Fibroblast of skin of right biceps (primary cell): ENCODE results near the gene DRAXIN.
A peak's percentile ranks its signal among the peaks of the same experiment; 100 is the strongest.

Experiments used
- DNase-seq: peaks from one replicate; pipeline ENCODE4 v3.0.0-alpha.2; 2013

Gene DRAXIN, protein sequence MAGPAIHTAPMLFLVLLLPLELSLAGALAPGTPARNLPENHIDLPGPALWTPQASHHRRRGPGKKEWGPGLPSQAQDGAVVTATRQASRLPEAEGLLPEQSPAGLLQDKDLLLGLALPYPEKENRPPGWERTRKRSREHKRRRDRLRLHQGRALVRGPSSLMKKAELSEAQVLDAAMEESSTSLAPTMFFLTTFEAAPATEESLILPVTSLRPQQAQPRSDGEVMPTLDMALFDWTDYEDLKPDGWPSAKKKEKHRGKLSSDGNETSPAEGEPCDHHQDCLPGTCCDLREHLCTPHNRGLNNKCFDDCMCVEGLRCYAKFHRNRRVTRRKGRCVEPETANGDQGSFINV

GRCh38 chr1:11691302-11691914, at the start of gene DRAXIN:
DRAXIN (plus strand) TSS chr1:11691710; CDS start chr1:11706259, 14,549 bp downstream.
- no peak for DNase-seq

DNA sequence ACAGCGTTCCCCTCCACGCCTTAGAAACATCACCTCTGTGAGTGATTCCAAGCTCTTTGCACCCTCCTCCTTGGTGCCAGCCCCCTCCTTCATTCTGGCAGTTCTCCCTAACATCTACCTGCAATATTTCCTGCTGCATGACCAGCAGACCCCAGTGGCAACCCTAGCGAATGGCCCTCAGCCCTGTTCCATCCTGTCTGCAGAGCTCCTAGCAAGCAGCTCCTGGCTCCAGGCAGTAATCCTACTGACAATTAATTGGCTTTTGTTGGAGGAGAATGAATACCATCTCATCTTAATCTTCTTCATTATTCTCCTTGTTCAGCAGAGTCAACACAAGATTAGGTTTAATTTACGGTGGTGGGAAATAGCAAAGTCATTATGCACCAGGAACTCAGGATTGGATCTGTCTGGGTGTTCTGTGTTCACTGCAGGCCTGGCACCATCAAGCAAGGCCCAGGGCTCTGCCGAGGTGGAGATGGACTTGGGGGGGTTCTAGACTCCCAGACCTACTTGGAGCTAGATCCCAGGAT, 49.7 kb upstream of the DRAXIN start:
- DNase-seq = no peak

DNA sequence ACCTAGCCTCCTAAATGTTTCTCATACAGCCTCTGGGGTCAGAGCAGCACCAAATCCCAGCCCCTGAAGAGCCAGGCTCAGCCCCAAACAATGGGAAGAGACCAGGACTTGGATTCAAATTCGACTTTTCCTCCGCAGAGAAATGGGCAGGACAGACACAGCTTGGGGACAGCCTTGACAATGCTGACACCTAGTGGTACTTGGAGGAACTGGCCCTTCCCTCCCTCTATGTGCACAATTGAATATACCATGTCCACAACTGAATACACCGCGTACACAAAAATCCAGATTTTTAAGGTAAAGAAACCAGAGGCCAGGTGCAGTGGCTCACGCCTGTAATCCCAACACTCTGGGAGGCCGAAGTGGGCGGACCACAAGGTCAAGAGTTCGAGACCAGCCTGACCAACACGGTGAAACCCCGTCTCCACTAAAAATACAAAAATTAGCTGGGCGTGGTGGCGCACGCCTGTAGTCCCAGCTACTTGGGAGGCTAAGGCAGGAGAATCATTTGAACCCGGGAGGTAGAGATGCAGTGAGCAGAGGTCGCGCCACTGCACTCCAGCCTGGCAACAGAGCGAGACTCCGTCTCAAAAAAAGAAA, 49.0 kb upstream of the DRAXIN start:
- peak; percentile 47 for DNase-seq

GRCh38 chr1:11643782-11644181, 47.7 kb upstream of the DRAXIN start:
- no peak for DNase-seq

DNA sequence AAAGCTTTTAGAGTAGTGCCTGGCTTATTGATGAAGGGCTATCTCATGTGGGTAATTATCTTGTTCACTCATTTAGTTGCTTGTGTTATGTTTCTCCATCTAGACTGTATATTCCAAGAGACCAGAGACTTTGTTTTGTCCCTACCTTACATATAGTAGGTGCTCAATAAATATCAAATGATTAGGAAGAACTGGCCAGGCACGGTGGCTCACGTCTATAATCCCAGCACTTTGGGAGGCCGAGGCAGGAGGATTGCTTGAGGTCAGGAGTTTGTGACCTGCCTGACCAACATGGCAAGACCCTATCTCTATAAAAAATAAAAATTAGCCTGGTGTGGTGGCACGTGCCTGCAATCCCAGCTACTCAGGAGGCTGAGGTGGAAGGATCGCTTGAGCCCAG, 46.2 kb upstream of the DRAXIN start:
- no peak for DNase-seq

DNA sequence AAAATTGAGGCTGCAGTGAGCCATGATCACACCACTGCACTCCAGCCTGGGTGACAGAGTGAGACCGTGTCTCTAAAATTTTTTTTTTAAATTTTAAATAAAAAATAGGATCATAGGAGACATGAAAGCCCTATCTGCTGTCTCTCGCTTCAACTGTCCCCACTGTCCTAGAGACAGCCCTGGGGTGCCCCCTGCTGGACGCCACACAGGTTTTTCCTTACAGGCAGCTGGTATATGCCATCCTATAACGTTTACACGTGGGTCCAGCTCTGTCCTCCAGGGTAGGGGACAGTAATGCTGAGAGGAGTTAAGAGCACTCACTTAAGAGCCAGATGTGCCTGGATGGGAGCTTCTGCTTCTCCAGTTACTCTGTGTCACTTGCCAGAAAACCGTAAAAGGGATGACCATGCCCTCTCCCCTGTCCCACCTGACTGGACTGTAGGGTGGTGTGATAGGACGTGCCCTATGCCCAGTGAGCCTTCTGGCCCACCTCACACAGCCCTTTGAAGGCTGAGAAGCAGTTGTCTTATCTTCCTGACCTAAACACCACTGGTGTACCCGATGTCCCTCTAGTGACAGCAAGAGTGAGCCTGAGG, 45.7 kb upstream of the DRAXIN start:
- peak; percentile 57 for DNase-seq

GRCh38 chr1:11646317-11646716, 45.2 kb upstream of the DRAXIN start:
- no peak for DNase-seq

- DNase-seq = no peak
Observed at GRCh38 chr1:11647333-11647732, 44.2 kb upstream of the DRAXIN start.

- no peak for DNase-seq
Observed at GRCh38 chr1:11648039-11648438, 43.5 kb upstream of the DRAXIN start.

GRCh38 chr1:11648732-11649158, 42.8 kb upstream of the DRAXIN start:
- DNase-seq = no peak

DNA sequence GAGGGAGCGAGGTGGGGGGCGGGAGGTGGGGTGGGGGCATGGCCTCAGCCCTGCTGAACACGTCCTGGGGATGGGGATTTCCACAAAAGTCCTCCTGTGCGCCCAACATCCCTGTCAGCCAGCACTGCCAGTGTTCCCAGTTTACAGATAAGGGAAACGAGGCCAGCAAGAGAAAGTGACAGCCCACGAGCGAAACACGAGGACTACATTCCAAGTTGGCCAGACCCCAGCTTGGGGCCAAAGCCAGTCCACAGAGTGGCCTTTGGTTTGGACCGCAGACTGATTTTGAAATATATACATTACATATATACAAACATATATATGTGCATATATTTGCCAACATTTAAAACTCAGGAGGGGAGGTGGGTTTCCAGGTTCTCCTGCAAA, 42.3 kb upstream of the DRAXIN start:
- no peak for DNase-seq

DNA sequence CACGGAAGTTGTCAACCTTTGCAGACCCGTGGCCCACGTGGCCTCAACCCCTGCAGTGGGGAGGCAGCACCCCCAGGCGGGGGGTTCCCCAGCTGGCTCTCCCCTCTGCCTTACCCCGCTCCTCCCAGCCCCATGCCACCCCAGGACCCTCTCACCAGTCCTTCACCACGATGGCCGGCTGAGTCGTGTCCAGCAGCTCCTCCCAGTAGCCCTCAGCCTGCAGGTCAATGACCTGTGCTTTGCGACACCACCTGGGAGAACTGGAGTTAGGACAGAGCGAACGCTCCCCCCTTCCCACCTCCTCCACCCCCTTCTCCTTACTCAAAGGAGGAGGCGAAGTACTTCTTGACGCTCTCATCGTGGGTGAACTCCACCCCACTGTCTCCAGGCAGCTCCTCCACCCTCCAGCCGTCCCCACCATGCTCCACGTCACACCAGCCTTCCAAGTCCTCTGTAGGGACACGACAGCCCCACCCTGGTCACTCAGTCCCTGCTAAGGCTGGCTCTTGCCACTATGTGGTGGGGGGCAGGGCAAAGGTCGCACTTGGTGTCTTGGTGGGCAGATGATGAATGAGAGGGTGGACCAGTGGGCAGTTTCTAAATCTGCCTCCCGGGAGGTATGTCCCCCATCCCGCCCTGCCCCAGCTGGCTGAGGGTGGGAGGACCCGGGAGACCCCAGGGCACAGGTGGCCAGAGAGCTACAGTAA, 41.7 kb upstream of the DRAXIN start:
- DNase-seq = no peak

- peak; percentile 55 for DNase-seq
Observed at GRCh38 chr1:11650331-11650991, 41.0 kb upstream of the DRAXIN start.

DNA sequence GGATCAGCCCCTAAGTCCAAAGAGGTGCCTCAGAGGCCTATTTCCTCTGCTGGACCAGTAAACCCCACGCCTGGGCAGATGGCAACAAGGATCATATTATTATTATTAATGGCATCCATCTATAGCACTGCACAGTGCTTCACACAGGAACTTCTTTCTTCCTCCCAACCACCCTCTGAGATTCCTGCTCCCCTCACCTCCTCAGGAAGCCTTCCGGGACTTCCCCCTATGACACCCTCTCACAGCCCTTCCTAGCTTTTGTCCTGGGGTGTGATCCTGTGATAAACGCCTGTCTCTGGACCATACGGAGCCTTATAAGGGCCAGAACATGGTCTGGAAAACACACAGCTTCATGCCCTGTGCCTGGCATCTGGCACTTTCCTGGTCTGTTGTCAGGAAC, 40.5 kb upstream of the DRAXIN start:
- no peak for DNase-seq

DNA sequence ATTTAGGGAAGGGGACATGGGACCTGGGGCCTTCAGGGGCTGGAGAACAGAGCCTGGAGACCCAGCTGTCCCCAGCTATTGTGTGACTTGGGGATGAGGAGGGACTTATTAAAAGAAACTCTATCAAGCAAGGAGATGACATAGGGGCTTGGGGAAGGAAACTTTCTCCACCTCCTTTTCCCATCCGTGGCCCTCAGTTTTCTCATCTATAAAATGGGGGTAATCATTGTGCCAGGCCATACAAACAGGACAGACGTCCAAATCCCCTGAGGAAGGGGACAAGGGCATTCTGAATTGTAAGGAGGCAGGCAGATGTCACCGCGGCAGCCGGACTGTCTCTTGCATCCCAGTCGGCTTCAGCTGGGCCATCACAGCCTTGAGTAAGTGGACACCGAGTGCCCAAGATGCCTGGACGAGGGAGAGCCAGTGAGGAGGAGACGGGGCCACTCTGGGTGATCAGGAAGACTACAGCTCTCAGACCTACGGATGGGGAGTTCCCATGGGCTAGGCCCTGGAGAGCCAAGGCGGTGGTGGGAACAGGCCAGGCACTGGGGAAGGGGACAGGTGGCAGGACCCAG, 39.2 kb upstream of the DRAXIN start:
- no peak for DNase-seq

DNA sequence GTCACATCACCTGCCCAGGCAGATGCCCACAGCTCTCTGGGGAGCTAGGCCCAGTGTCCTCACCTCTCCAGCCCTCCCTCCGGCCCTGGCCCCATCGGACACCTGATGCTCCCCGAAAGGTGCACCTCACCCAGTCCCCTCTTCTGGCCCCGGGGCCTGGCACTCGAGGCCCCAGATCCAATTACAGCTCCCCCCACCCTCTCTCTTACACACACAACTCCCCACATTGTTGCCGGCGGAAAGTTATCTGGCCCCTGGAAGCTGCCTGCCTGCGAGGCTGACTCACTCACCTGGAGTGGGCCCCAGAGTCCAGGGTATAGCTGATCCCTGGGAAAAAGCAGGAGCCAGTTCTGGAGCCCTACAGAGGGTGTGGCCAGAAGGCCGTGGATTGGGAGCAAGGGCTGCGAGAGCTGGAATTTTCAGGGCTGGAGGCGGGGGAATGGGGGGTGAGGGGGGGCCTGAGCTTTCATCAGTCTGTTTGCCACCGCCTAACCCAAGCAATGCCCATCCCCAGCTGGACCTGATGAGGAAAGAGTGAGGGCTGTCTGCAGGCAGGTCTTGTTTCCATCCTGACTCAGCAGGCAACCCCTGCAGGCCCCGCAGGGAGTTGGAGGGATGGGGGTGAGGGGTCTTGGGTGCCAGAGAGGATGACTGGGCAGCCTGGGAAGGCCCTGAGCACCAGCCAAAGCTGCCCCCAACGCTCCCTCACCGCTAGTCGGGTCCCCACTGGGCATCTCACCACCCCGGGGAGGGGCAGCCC, 38.2 kb upstream of the DRAXIN start:
- DNase-seq = peak; percentile 34

DNA sequence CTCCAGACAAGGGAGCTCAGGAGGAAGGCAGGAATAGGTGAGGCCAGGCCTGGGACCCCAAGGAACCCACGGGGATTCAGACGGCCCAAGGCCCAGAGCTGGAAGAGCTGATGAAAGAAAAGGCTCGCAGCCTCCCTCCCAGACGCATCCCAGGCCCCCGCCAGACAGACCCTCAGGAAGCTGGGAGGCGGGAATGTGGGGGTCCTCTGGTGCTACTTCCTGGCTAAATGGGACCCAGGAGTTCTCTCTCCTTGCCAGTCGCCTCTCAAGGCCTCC, 37.7 kb upstream of the DRAXIN start:
- DNase-seq = no peak

GRCh38 chr1:11654137-11654938, 37.2 kb upstream of the DRAXIN start, which contains the start of the genes FBXO2 and FBXO44:
FBXO2 (minus strand) TSS chr1:11654429; CDS start chr1:11654340, 89 bp downstream.
FBXO44 (plus strand) TSS chr1:11654877; CDS start chr1:11655836, 959 bp downstream.
- peak; percentile 13 for DNase-seq

- DNase-seq = no peak
Observed at GRCh38 chr1:11654939-11655808, 36.3 kb upstream of the DRAXIN start.
